HG03280 (cell line): Measurements from ENCODE around the gene CHMP4A.
A peak's percentile ranks its signal among the peaks of the same experiment; 100 is the strongest.

Experiments used
- ATAC-seq: cut with Tn5 transposase; IDR thresholded peaks from one replicate; pipeline ENCODE4 v1.9.1; 2021; ENCODE audit warnings: mild to moderate bottlenecking, moderate library complexity; ENCODE audit not compliant: unreplicated experiment

The CHMP4A gene, protein sequence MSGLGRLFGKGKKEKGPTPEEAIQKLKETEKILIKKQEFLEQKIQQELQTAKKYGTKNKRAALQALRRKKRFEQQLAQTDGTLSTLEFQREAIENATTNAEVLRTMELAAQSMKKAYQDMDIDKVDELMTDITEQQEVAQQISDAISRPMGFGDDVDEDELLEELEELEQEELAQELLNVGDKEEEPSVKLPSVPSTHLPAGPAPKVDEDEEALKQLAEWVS

DNA sequence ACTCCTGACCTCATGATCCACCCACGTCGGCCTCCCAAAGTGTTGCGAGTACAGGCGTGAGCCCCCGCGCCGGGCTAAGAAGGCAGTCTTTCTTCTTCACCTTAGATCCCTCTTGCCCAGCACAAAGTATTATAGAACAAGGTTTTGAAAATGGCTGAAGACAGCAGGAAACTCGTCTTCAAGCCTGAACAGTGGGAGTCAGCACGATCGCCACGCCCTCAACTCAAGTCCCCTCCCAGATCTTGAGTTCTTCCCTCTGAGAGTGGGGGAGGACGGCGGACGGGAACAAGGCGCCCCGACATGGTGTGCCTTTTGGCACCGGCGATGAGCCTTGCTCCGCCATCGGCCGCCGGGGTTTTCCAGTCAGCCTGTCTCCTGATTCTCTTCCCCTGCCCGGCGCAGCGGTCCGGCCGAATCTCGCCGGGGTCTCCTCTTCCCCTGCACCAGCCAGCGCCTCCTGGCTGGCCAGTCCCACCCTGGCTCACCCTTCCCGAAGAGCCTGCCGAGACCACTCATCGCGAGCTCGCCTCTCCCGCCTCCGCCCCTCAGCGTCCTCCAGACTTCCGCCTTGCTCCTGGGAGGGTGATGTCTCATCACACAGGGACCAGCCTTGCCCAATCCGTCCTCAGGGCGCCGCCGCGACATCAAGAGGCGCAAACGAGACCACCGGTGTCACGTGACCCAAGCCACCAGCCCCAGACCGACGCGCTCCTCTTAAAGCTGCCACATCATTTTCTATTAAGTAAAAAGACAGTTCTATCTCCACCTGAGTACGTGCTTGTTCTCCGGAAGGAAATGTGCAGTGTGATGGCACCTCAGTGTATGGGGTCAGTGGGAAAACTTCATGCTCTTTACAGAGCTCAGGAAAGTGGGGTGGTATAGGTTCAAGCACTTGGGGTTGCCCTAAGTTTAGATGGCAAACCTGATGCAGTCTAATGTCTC, at the start of gene CHMP4A:
Gene CHMP4A (minus strand): TSS at position 565 of the 942 bp plus-strand sequence. CDS start 49 bp downstream, at position 516.
- ATAC-seq = peak; percentile 81

DNA sequence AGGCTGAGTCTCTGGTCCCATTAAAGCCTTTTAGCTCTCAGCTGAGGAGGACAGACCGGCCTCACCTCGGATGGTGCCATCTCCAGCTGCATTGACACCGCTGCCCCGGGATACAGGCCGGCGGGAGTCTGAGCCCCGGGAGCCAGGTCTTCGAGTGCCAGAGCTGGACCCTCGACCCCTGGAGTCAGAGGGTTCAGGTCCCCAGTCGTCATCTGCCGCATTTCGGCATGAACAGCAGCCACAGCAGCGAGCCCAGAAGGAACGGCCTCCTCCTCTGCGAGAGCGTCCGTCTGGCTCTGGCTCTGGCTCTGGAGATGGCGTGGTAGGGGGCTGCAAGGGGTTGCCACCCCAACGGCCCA, 48.7 kb upstream of the CHMP4A start:
- no peak for ATAC-seq

DNA sequence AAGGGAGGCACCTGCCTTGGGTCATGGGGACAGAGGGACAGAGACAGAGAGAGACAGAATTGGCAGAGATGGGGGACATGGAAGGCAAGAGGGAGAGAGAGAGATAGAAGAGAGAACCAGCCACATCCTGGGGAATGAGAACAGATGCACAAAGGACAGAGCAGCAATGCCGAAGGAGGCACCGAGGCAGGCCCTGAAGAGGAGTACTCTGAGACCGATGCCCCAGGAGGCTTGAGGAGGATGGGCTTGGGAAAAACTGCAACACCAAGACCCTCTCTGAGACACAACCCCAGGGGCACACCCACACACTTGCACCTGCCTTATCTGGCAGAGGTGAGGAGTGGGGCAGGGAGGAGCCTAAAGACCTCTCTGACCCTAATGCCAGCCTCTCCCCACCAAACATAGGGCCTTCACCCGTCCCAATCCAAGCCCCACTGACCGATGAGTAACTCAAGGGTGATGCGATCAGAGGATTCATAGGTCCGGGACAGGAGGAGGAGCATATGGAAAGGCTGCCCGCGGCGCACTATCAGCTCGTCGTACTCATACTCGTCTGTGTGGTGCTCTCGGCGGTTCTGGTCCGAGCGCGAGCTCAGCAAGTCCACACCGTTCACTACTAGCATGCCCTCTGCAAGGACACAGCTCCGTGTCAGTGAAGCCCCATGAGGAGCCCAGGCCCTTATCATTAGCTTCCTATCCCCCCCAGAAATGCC, 48.1 kb upstream of the CHMP4A start:
- no peak for ATAC-seq

DNA sequence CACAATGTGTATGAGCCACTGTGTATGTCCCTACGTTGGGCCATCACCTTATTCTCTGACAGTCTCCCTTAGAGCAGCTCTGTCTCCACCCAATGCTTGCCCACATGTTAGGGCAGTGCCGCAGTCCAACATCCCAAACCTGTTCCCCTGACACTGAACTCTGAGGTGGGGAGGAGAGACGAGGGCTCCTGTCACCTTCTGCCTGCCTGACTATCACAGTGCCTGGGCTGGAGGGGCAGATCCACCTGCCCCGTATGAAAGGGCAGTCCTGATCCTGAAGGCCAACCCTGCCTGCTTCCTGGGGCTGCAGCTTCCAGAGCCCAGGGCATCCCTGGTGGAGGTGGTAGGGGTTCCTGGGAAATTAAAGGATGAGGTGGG, 47.5 kb upstream of the CHMP4A start:
- no peak for ATAC-seq

DNA sequence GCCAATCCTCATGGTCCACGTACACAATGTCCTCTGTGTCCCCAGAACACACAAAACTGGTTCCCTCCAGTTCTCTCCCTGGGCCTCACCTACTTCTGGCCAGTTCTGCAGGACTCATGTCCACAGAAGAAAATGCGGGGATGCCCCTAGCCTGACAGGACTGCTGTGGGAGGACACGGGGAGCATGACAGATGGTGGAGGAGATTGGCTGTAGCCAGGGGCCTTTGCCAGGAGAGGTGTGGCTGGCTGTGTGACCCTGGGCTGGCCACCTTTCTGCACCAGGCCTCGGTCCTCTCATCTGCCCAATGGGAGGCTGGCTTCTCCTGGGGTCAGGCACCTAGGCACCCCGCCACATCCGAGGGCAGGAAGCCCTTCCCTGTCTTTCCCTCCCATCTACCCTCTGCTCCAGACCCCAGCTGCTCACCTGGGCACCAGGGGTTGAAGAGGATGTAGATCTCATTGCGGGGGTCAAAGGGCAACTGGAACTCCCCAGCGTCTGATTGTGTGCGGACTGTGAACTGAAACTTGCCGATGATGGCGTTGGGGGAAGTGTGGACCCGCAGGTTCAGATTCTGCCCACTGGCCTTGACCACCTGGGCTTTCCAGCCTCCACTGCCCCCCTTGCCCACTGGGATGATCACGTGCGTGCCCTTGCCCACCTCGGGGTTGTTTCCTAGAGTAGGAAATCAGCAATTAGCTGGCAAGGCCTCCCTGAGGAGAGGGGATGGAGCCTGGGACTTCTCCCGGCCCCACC, 46.9 kb upstream of the CHMP4A start:
- no peak for ATAC-seq

DNA sequence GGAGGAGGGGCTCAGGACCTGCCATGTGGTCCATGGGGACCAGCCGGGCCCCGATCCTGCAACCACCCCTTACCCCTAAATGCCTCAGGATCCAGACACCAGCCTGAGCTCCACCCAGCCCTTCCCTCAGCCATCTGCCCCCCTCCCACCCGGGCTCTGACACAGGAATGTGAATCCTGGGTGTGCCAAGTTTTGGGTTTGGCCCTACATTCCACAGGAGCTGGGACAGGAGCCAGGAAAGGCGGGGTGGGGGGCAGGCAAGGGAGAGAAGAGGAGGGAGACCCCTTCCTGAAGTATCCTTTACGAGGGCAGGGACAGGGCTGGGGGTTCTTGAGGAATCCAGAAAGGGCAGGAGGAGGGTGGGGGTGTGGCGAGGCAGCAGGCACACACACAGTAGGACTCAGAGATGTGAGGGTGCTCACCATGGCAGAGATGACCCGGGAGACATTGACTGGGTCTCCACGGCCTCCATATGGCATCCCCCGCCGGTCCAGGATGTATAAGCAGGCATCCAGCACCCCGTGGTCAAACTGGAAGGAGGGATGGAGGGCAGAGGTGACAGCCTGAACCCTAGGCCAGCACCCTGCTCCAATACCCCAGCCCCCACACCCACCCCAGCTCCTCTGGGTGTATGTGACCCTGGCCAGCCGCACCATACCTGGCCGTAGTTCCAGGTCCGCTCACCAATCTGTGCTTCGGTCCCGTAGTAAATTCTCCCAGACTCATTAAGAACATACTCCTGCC, 46.2 kb upstream of the CHMP4A start:
- no peak for ATAC-seq

DNA sequence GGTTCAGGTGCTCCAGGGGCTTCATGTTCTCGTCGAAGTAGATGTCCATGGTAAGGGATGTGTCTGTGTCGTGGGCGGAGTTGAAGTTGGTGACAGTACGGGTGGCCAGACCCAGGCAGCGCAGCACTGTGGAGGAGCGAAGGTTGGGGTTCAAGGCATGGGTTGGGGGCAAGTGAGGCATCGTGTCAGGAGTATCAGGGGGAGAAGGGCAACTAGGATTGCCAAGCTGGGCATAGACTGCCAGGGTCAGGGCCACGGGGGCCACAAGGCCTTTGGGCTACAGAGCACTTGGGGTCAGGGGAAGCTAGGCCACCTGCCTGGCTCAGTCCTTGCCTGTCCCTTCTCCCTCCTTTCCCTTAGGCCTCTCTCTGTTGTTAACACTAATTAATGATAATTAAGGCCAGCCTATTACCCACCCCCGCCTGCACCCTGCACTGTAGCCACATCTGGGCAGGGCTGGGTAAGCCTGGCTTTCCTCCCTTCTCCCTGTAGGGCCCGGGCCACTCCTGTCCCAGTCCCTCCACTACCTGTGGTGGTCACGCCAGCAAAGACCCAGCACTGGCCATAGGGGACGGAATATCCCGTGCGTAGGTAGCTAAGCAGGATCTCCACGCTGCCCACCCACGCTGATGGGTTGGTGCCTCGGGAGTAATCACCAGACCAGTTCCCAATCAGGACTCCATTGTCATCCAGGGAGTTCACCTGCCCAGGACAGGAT, 45.4 kb upstream of the CHMP4A start:
- ATAC-seq = no peak

DNA sequence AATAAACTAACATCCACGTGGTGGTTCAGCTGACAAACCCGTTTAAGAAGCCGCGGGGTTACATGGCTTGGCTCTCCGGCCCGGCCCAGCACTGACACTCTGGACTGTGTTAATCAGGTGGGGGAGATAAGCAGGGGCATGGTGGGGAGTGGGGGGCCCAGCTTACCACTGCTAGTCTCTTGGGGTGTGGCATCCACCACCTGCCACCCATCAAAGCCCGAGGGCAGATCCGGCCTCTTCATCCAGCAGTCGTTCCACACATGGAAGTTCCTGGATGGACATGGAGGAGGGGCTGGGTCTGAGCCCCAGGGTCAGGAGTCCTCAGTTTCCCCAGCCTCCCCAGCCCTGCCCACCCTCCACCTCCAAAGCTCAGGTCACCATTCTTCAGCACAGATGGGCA, 44.8 kb upstream of the CHMP4A start:
- no peak for ATAC-seq

DNA sequence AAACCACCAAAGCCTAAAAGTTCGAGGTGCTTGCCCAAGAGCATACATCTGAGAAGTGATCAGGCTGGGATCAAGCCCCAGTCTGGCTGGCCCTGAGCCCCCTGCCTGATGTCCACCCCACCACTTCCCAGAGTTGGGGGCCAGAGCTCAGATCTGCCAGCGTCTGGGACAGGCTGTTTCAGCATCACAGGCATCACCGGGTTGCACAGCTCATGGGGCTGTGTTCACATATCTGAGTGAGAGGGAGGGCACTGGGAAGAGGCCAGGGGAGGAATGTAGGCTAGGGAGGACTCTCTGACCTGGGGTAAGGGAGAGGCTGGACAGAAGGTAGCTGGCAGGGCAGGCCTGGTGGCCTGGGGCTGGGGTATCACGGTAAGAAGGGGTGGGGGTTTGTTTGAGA, 43.7 kb upstream of the CHMP4A start:
- no peak for ATAC-seq

DNA sequence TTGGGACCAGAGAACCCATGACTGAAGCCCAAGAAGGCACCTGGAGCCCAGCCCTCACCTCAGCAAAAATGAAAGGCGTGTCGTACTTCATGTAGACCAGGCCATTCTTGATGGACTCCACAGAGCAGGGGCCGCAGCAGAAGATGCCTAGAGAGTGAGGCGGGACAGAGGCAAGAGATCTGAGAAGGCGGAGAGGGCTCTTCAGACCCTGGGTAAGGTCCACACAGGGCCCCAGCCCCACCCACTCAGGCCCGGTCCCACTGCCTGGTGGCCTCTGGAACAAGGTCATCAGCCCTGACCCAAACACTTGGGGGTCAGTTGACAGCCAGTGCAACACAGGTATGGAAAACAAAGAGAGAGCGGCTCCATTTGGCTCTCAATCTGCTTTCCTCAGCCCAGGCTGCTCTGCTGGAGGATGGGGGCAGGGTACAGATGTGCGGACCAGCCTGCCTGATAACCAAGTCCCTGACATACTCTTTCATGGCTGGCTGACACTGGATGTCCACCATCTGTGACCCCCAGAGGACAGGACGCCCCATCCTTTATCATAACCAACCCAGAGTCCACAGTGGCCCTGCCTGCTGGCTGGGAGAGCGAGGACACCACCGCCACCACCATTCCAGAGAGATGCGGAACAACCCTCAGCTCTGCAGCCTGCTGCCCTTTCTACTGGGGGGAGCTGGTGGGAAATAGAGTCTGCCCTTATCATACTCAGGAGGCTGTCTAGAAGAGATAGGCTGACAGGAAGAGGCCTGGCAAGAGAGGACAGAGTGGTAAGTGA, 42.8 kb upstream of the CHMP4A start:
- ATAC-seq = no peak

DNA sequence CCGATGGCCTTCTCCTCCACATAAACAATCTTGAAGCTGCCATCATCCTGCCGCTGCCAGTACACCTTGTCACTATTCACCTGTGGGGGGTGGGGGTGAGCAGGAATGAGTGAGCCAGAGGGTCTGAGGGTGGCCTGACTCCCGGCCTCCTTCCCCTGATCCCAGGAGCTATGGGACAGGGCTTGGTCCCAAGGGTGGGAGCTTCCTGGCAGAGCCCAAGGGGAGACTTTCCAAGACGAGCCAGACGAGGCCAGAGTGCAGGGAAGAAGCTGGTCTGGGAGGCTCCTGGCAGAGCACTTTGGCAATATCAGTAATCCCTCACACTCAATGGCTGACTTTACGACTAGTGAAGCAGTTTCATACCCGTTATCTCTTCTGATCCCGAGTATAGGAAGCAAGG, 42.1 kb upstream of the CHMP4A start:
- no peak for ATAC-seq

DNA sequence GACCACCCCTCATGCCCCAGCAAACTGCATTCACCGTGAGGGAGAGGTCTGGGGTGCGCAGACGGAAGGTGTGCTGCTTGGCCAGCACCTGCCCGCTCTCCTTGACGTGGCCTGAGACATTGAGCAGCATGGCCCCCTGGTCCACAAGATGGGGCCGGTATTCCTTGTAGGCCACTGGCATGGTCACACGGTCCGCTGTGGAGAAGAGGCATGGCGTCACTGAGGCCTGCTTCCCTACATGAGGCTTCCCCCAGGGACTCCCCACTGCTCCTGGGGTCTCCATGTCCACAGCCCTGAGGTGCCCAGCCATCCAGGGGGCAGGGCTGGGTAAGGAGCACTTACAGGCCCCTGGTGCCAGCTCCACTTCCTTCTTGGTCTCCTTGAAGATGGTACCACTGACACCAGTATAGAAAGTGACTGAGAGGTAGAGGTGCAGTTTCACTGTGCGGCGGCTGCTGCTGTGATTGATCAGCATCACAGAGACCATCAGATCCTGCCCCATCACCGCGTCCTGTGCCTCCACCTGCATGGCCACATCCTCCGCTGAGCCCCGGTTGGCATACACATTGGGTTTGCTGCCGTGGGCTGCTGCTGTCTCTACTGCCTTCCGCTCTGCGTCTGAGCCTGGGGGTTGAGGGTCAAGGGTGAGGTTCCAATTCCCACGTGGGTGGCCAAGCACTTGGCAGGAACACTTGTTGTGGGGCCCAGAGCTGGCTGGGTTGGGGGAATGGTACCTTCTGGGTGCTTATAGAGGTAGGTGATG, 41.5 kb upstream of the CHMP4A start:
- ATAC-seq = no peak

DNA sequence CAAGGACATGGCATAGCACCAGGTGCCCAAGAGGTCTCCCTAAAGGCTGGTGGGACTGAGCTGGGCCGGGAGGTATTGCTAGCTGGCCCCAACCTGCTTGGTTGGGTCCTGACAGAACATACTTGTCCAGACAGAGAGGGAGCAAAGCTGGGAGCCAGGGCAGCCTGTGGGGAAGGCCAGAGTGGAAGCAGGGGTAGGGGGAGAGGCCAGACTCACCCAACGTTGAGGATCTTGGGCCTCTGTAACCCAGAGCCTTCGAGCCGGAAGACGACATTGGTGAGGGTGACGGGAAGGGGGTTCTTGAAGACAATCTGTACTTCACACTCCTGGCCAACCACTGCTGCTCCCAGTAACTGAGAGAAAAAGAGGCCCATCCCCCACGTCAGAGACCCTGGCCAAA, 40.6 kb upstream of the CHMP4A start:
- ATAC-seq = no peak

DNA sequence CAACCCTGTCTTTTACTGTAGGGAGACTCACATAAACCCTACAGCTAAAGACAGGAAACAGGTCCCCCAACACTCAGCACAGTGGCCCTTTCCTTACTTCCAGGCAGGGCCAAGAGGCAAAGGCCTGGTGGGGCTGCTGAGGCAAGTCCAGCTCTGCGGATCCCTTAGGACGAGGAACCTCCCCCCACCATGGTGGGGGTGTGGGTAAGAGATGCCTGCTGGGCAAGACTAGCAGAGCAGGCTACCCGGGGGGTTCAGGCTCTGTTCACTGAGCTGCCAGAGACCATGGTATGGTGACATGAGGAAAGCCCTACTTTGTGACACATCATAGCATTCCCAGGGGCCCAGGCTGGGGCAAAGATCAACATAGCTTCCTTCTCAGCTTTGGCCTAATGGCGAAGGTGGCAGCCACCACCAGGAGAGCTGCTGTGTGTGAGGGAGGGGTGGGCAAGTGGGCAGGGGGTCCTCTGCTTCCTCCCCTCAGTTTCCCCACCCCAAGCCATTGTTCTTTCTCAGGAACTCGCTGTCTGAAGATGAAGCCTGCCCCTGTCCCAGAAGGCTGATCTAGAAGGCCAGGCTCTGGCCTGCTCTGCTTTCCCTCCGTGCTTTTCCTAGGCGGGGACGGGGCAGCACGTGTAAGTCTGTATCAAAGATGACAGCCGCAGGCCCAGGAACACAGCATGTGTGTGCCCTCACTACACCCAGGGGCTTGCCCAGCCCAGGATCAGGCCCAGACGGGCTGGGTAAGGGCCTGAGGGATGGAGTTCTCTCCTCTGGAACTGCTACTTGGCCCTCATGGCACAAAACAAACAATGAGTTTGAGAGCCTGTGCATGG, 39.2 kb upstream of the CHMP4A start:
- ATAC-seq = no peak

DNA sequence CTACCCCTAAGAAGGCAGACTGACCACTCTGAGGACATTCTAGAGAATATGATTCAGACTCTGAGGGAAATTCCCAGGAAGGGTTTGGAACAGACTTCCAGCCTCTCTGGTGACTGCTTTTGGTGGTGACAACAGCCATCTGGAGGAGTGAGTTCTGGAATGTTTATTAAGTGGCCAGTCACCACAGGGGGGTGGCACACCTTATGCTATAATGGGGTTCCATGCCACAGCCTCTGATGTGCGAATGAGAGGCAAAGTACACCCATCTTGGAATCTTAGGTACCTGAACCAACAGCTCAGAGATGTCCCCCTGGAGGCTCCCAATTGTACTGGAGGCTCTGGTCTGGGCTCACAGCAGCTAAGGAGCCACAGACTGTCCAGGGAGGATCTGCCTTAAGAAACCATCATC, 38.6 kb upstream of the CHMP4A start:
- ATAC-seq = no peak

DNA sequence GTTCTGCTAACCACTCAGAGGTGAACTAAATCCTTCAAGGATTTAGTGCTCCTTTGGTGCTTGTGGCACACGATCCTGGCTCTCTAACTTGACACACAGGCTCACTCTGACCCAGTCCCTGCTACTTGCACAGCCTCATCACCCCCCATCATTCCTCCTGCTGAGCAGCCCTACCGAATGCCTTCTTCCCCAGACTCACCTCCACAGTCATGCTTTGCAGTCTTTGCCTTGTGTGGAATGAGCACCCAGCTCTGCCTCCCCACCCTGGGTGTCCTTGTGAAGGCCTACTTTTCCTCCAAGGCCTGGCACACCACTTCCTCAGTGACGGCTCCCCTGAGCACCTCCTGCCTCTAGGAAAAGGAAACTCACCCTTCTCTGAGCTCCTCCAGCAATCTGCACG, 37.1 kb upstream of the CHMP4A start:
- ATAC-seq = no peak
